ENCODE data around the gene EXO1. TPM values are rescaled to one million over a fixed set of nuclear protein-coding genes. Genes with fewer than 3 reads are reported as not detected.

The EXO1 gene
- total and polyA plus RNA-seq, 2 donors (not counting 3 experiments of a cell fraction or from before 2014, with no cell fraction given): 4.1 to 23.5 TPM

DNA sequence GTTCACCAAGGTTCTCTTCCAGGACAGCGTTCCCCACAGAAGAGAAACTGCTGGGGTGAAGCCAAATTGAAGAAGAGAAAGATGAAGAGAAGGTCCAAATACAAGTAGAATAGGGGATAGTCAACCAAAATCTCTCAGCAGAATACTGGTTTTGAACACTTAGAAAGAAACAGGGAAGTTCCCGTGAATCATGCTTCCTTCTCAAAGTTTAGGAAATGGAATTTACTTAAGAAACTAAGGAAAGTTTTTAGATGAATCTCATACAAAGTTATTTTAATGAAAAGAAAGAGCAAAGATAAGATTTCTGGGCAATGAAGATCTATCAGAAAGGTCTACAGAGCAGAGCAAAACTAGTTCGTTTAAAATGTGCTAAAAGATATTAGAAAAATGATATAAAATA lies 43.3 kb downstream of the EXO1 start:
- H3K4me1 ChIP-seq (ENCODE audit: control insufficient read depth, extremely low read depth, insufficient read depth, low read length): peaks cover 3% of the 10 kb centered on the region
- H3K79me2 ChIP-seq (ENCODE audit: control insufficient read depth, insufficient read depth, low read length): no peaks in the 10 kb centered on the region
- no peak overlapping the region for H3K9ac ChIP-seq (replicated peaks; ENCODE audit: extremely low read depth, insufficient read depth, low read length)
- H3K9me1 ChIP-seq (replicated peaks; ENCODE audit: control insufficient read depth, extremely low read depth, insufficient read depth, low read length): no peaks in the 10 kb centered on the region
- no peak overlapping the region for H3K27ac ChIP-seq (ENCODE audit: insufficient read depth, low read depth, low read length)
- POLR2A ChIA-PET: no interaction called here
- no peaks in the 10 kb centered on the region for H3K36me3 ChIP-seq (ENCODE audit: control insufficient read depth in 2 of 2, extremely low read depth in 1 of 2, insufficient read depth in 2 of 2, low read length in 2 of 2)
- TF ChIP-seq FOS (IDR thresholded peaks at IDR 0.05; ENCODE audit: borderline replicate concordance, insufficient read depth, low read length): no peak
- TF ChIP-seq MYC (IDR thresholded peaks at IDR 0.05; ENCODE audit: low read depth, low read length): no peak
- TF ChIP-seq, protein P1, sequence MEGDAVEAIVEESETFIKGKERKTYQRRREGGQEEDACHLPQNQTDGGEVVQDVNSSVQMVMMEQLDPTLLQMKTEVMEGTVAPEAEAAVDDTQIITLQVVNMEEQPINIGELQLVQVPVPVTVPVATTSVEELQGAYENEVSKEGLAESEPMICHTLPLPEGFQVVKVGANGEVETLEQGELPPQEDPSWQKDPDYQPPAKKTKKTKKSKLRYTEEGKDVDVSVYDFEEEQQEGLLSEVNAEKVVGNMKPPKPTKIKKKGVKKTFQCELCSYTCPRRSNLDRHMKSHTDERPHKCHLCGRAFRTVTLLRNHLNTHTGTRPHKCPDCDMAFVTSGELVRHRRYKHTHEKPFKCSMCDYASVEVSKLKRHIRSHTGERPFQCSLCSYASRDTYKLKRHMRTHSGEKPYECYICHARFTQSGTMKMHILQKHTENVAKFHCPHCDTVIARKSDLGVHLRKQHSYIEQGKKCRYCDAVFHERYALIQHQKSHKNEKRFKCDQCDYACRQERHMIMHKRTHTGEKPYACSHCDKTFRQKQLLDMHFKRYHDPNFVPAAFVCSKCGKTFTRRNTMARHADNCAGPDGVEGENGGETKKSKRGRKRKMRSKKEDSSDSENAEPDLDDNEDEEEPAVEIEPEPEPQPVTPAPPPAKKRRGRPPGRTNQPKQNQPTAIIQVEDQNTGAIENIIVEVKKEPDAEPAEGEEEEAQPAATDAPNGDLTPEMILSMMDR (IDR thresholded peaks at IDR 0.05; ENCODE audit: extremely low read depth in 1 of 2, insufficient read depth in 1 of 2, low read depth in 1 of 2, low read length in 2 of 2): no peak
- TF ChIP-seq EZH2 (IDR thresholded peaks at IDR 0.05; ENCODE audit: borderline replicate concordance, low read depth, low read length, severe bottlenecking): no peak
- no peak for TF ChIP-seq JUN (IDR thresholded peaks at IDR 0.05; ENCODE audit: borderline replicate concordance, insufficient read depth, insufficient read length, low read depth)
- TF ChIP-seq POLR2AphosphoS5 (IDR thresholded peaks at IDR 0.05; ENCODE audit: insufficient read depth, low read depth, low read length): no peak
- TF ChIP-seq POLR2A (IDR thresholded peaks at IDR 0.05; ENCODE audit: low read depth, low read length): no peak
- TF ChIP-seq, protein P2, sequence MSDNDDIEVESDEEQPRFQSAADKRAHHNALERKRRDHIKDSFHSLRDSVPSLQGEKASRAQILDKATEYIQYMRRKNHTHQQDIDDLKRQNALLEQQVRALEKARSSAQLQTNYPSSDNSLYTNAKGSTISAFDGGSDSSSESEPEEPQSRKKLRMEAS (IDR thresholded peaks at IDR 0.05; ENCODE audit: insufficient read depth, insufficient read length): no peak
- TF ChIP-seq GATA2 (IDR thresholded peaks at IDR 0.05; ENCODE audit: insufficient read depth, insufficient read length, low read depth, low read length): no peak
- H4K20me1 ChIP-seq (replicated peaks; ENCODE audit: control insufficient read depth, extremely low read depth, insufficient read depth, low read length): no peaks in the 10 kb centered on the region
- BruUV-seq (replicated peaks): no TSS peak
- FAIRE-seq: no peak
- CTCF ChIA-PET: interaction anchor here (1.3 kb wide), 1 partner anchor 14 kb away, joined by 4 read pairs; no protein-coding TSS in a partner anchor
- H3K4me3 ChIP-seq (replicated peaks in 1 of 3; ENCODE audit: insufficient read depth in 1 of 3, low read depth in 1 of 3, low read length in 3 of 3): no peak overlapping the region
- H3K27me3 ChIP-seq (ENCODE audit: control insufficient read depth in 2 of 2, insufficient read depth in 2 of 2, low read length in 2 of 2): no peaks in the 10 kb centered on the region
- dilution Hi-C loops (cut with MboI; ENCODE audit: extremely low pct_ligation_motif_present, low sequenced_read_pairs): no loop called here
- H2AFZ ChIP-seq (ENCODE audit: low read depth, low read length): no peak overlapping the region
- no peak for DNase-seq (ENCODE audit: low read depth, low spot score)
- no peak overlapping the region for H3K4me2 ChIP-seq (ENCODE audit: insufficient read depth, low read length)
- no peaks in the 10 kb centered on the region for H3K9me3 ChIP-seq (replicated peaks; ENCODE audit: control insufficient read depth, insufficient read depth, low read length)
- intact Hi-C loops (cut with micrococcal nuclease): no loop called here
